Trophoblast cell (in vitro differentiated cells and primary cell): ENCODE measurements around the gene ZNF618.

Experiments used
- DNase-seq, 2 donors: peaks; one replicate each; pipeline ENCODE4 v3.0.0-alpha.2; 2016
- H2AFZ ChIP-seq: 2 replicates; pipeline ENCODE4 v1.6.1; 2013; ENCODE audit warnings: low read length, moderate library complexity, mild to moderate bottlenecking; ENCODE audit not compliant: insufficient read depth, poor library complexity
- H2AK5ac ChIP-seq: 2 replicates; pipeline ENCODE4 v1.6.1; 2013; ENCODE audit warnings: mild to moderate bottlenecking, low read length
- H2BK120ac ChIP-seq: 2 replicates; pipeline ENCODE4 v1.6.1; 2013; ENCODE audit warnings: low read length, mild to moderate bottlenecking, moderate library complexity; ENCODE audit not compliant: insufficient read depth, poor library complexity
- H2BK12ac ChIP-seq: 2 replicates; pipeline ENCODE4 v1.6.1; 2013; ENCODE audit warnings: mild to moderate bottlenecking, low read length, moderate library complexity
- H2BK5ac ChIP-seq: 2 replicates; pipeline ENCODE4 v1.6.1; 2013; ENCODE audit warnings: low read length, low read depth, moderate library complexity, mild to moderate bottlenecking; ENCODE audit not compliant: poor library complexity
- H3K14ac ChIP-seq: 2 replicates; pipeline ENCODE4 v1.6.1; 2013; ENCODE audit warnings: mild to moderate bottlenecking, low read length
- H3K18ac ChIP-seq: 2 replicates; pipeline ENCODE4 v1.6.1; 2013; ENCODE audit warnings: mild to moderate bottlenecking, low read length
- H3K23ac ChIP-seq: 2 replicates; pipeline ENCODE4 v1.6.1; 2013; ENCODE audit warnings: low read length
- H3K27ac ChIP-seq: 2 replicates; pipeline ENCODE4 v1.5.1; 2013; ENCODE audit warnings: low read depth, mild to moderate bottlenecking, inconsistent platforms, low read length, moderate library complexity
- H3K27me3 ChIP-seq: 2 replicates; pipeline ENCODE4 v1.6.1; 2013; ENCODE audit warnings: inconsistent platforms, mild to moderate bottlenecking, low read length, moderate library complexity; ENCODE audit not compliant: insufficient read depth
- H3K36me3 ChIP-seq, 2 experiments: 1 replicate in 1 of 2; 2 replicates in 1 of 2; pipeline ENCODE4 v1.6.1; 2013; ENCODE audit warnings: low read length in 2 of 2, mild to moderate bottlenecking in 2 of 2, moderate library complexity in 1 of 2; ENCODE audit not compliant: insufficient read depth in 2 of 2, control insufficient read depth in 1 of 2
- H3K4ac ChIP-seq: 2 replicates; pipeline ENCODE4 v1.6.1; 2013; ENCODE audit warnings: low read depth, mild to moderate bottlenecking, low read length, moderate library complexity
- H3K4me1 ChIP-seq, 2 experiments: 1 replicate in 1 of 2; 2 replicates in 1 of 2; pipeline ENCODE4 v1.6.1; 2013; ENCODE audit warnings: low read length in 2 of 2, mild to moderate bottlenecking in 2 of 2, moderate library complexity in 1 of 2; ENCODE audit not compliant: insufficient read depth in 2 of 2, control insufficient read depth in 1 of 2
- H3K4me2 ChIP-seq: 2 replicates; pipeline ENCODE4 v1.6.1; 2013; ENCODE audit warnings: inconsistent platforms, mild to moderate bottlenecking, low read length, moderate library complexity
- H3K4me3 ChIP-seq: 2 replicates; pipeline ENCODE4 v1.5.1; 2013; ENCODE audit warnings: mild to moderate bottlenecking, low read depth, low read length, inconsistent platforms
- H3K79me1 ChIP-seq: one replicate; pipeline ENCODE4 v1.6.1; 2013; ENCODE audit warnings: low read length
- H3K79me2 ChIP-seq: 2 replicates; pipeline ENCODE4 v1.6.1; 2013; ENCODE audit warnings: low read length, mild to moderate bottlenecking; ENCODE audit not compliant: control insufficient read depth, insufficient read depth, poor library complexity
- H3K9ac ChIP-seq: 2 replicates; pipeline ENCODE4 v1.6.1; 2013; ENCODE audit warnings: mild to moderate bottlenecking, low read length
- H3K9me3 ChIP-seq: 2 replicates; pipeline ENCODE4 v1.6.1; 2013; ENCODE audit warnings: low read depth, mild to moderate bottlenecking, control low read depth, inconsistent platforms, low read length; ENCODE audit not compliant: insufficient read depth
- H4K12ac ChIP-seq: 2 replicates; pipeline ENCODE4 v1.6.1; 2013; ENCODE audit warnings: low read depth, mild to moderate bottlenecking, low read length, moderate library complexity
- H4K8ac ChIP-seq: 2 replicates; pipeline ENCODE4 v1.6.1; 2013; ENCODE audit warnings: low read depth, mild to moderate bottlenecking, low read length, moderate library complexity
- H4K91ac ChIP-seq: one replicate; pipeline ENCODE4 v1.6.1; 2013; ENCODE audit warnings: low read depth, mild to moderate bottlenecking, low read length, moderate library complexity
- WGBS: extraction: QIAGEN DNeasy Blood & Tissue Kit; methylation state at CpG from one replicate; pipeline ENCODE4 v1.1.7; 2013; ENCODE audit warnings: missing lambda C conversion rate; ENCODE audit not compliant: insufficient read length, insufficient coverage; ENCODE audit errors: extremely low coverage; 5-methylcytosine and 5-hydroxymethylcytosine counted together

Gene ZNF618

DNA sequence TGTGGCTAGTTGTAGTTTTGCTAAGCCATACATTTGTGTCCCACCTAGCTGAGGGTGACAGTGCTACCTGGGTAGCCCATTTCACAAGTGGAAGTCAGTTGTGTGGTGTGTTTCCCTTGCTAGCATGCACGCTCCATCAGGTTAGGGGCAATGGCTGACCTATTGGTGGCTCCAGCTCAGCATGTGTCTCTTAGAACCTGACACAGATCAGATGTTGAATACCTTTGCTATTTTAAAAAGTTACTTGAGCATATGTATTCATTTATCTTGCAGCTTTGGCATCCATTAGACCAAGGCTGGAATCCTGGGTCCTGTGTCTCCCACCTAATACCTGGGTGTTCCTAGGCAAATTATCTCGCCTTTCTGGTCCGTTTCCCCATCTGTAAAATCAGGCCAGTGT lies 44.8 kb downstream of the ZNF618 start:
- Histone ChIP-seq H4K91ac (no peak overlapping the region), H3K18ac (no peak overlapping the region), H2AK5ac (no peak overlapping the region), H2BK12ac (no peak overlapping the region), H2BK120ac (no peak overlapping the region), H3K14ac (no peak overlapping the region), H3K4me3 (no peak overlapping the region), H3K4me2 (no peak overlapping the region), H3K4me1 (no peaks in the 10 kb centered on the region), H3K27ac (no peak overlapping the region), H3K79me1 (no peaks in the 10 kb centered on the region), H3K27me3 (no peaks in the 10 kb centered on the region), H3K4ac (no peak overlapping the region), H3K23ac (no peak overlapping the region), H2AFZ (no peak overlapping the region), H3K36me3 (no peaks in the 10 kb centered on the region), H4K8ac (no peak overlapping the region), H3K79me2 (no peaks in the 10 kb centered on the region), H3K9me3 (no peaks in the 10 kb centered on the region), H3K9ac (no peak overlapping the region), H4K12ac (no peak overlapping the region), H2BK5ac (no peak overlapping the region)
- no CpG with 5 or more reads among the region's 3 CpGs for WGBS
- no peak for DNase-seq

DNA sequence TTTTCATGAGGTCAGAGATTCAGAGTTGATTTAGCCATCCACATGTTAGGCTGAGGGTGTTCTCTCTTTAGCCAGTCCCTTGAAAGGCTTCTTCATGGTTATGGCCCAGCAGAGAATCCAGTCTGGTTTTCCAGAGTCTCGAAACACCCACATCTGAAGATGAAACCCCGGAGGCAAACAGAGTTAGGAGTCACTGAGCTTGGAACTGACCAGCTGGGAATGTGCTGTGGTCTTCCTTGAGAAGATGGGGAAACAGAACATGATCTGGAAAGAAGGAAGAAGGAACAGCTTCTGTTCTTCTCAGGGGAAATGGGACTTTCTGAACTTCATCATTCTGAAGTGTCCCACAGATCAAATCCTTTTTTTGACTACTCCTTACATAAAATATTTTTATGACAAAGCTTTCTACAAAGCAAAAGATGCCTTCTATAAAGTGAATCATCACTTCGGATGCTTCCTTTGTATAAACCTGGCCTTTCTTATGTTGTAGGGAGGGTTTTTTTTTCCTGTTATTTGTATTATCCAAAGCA lies 45.4 kb downstream of the ZNF618 start:
- Histone ChIP-seq H2BK12ac (no peak overlapping the region), H3K4me3 (no peak overlapping the region), H2AK5ac (no peak overlapping the region), H3K14ac (no peak overlapping the region), H2BK5ac (no peak overlapping the region), H3K4me1 (no peaks in the 10 kb centered on the region), H3K18ac (no peak overlapping the region), H2AFZ (no peak overlapping the region), H3K27ac (no peak overlapping the region), H3K36me3 (no peaks in the 10 kb centered on the region), H3K79me2 (no peaks in the 10 kb centered on the region), H2BK120ac (no peak overlapping the region), H3K9ac (no peak overlapping the region), H3K4ac (no peak overlapping the region), H3K23ac (no peak overlapping the region), H4K91ac (no peak overlapping the region), H4K12ac (no peak overlapping the region), H3K9me3 (no peaks in the 10 kb centered on the region), H3K4me2 (no peak overlapping the region), H3K27me3 (no peaks in the 10 kb centered on the region), H4K8ac (no peak overlapping the region), H3K79me1 (no peaks in the 10 kb centered on the region)
- DNase-seq = no peak
- no CpG with 5 or more reads among the region's 3 CpGs for WGBS

DNA sequence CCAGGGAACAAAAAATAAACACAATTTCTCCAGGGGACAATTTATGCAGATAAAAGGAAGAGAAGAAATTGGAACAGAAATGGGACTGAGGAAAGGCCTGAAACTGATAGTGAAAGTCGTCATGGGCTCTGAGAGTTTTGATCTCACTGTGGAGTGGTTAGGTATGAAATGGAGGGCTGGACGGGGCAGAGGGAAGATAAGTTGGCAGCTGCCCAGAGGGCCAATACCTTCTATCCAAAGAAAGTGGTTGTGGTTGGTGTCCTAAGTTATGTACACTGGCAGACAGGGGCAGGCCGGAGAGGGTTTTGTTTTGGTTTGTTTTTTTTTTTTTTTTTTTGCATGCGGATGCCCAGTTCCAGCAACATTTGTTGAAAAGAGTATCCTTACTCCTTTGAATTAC lies 46.1 kb downstream of the ZNF618 start:
- Histone ChIP-seq H2AFZ (no peak overlapping the region), H4K8ac (no peak overlapping the region), H3K27me3 (no peaks in the 10 kb centered on the region), H3K4me3 (no peak overlapping the region), H3K18ac (no peak overlapping the region), H3K79me1 (no peaks in the 10 kb centered on the region), H2AK5ac (no peak overlapping the region), H3K36me3 (no peaks in the 10 kb centered on the region), H2BK120ac (no peak overlapping the region), H3K9me3 (no peaks in the 10 kb centered on the region), H3K14ac (no peak overlapping the region), H3K79me2 (no peaks in the 10 kb centered on the region), H2BK5ac (no peak overlapping the region), H3K4ac (no peak overlapping the region), H4K91ac (no peak overlapping the region), H3K9ac (no peak overlapping the region), H3K27ac (no peak overlapping the region), H3K4me2 (no peak overlapping the region), H2BK12ac (no peak overlapping the region), H3K4me1 (no peaks in the 10 kb centered on the region), H3K23ac (no peak overlapping the region), H4K12ac (no peak overlapping the region)
- no CpG with 5 or more reads among the region's 4 CpGs for WGBS
- DNase-seq = no peak

DNA sequence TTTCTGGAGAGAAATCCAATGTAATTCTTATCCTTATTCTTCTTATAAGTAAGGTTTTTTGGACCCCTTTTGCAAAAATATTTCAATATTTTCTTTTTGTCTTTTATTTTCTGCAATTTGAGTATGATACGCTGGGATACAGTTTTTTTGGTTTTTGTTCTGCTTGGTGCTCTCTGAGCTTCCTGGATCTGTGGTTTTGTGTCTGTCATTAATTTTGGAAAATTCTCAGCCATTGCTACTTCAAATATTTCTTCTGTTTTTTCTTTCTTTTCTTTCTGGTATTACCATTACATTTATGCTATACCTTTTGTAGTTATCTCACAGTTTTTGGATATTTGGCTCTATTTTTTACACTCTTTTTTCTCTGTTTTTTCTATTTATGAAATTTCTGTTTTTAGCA lies 50.1 kb downstream of the ZNF618 start:
- WGBS = no CpG with 5 or more reads among the region's 1 CpG
- H3K9me3 ChIP-seq = no peaks in the 10 kb centered on the region

More for the DNA sequence above, 50.1 kb downstream of the ZNF618 start:
- Histone ChIP-seq H2BK5ac (no peak overlapping the region), H3K4me3 (no peak overlapping the region), H2AK5ac (no peak overlapping the region), H3K4ac (no peak overlapping the region), H3K4me1 (no peaks in the 10 kb centered on the region), H3K4me2 (no peak overlapping the region), H2AFZ (no peak overlapping the region), H3K27ac (no peak overlapping the region), H3K14ac (no peak overlapping the region), H4K12ac (no peak overlapping the region), H3K18ac (no peak overlapping the region), H2BK12ac (no peak overlapping the region), H3K9ac (no peak overlapping the region), H3K36me3 (no peaks in the 10 kb centered on the region), H4K8ac (no peak overlapping the region), H3K23ac (no peak overlapping the region), H2BK120ac (no peak overlapping the region), H3K79me2 (no peaks in the 10 kb centered on the region), H4K91ac (no peak overlapping the region), H3K27me3 (no peaks in the 10 kb centered on the region), H3K79me1 (no peaks in the 10 kb centered on the region)
- no peak for DNase-seq
